ENCODE data around the gene PLXNC1. TPM values are rescaled to one million over a fixed set of nuclear protein-coding genes. Genes with fewer than 3 reads are reported as not detected.
A peak's percentile ranks its signal among the peaks of the same experiment; 100 is the strongest.

PLXNC1 gene
- total and polyA plus RNA-seq, 4 experiments from 2014 or later, result 2.9 to 27.6 (median 17.3) TPM

DNA sequence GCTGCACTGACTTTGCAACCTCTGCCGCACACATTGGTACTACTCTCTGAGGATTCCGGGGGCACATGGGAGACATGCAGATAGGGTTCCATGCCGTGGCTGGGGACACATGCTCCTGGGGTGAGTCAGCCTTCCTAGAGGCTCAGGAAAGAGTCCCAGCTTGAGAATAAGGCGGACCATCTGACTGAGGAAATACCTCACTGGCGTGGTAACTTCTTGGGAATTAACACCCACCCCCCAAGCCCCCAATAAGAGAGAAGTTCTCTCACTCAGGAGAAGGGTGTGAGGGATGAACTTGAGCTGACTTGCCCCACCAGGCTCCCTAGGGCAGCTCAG lies 23.2 kb downstream of the PLXNC1 start:
- peaks cover 31 to 64% (median 51%) of the 10 kb centered on the region in 4 donors for H3K4me1 Mint-ChIP-seq
- H3K9me3 Mint-ChIP-seq, result no peaks in the 10 kb centered on the region
- ChIA-PET CTCF (ENCODE audit: partially characterized antibody) (no interaction called here), POLR2A (ENCODE audit: partially characterized antibody) (no interaction called here)
- H3K27ac ChIP-seq (ENCODE audit: low read depth, low read length), result no peak overlapping the region
- H3K4me1 ChIP-seq (ENCODE audit: insufficient read depth, low read length), result peaks cover 38% of the 10 kb centered on the region
- peaks cover 23 to 30% of the 10 kb centered on the region in 2 donors for H3K36me3 Mint-ChIP-seq
- intact Hi-C loops (cut with micrococcal nuclease), result loop anchor here (5.0 kb wide), 1 partner anchor 36 kb away; no protein-coding TSS in a partner anchor
- no peaks in the 10 kb centered on the region for H3K27me3 ChIP-seq (ENCODE audit: insufficient read depth, low read length)
- peak overlapping the region in 1 of 7 donors; percentile 19 for H3K27ac Mint-ChIP-seq
- H3K4me3 Mint-ChIP-seq, result no peak overlapping the region
- H3K9me3 ChIP-seq (ENCODE audit: control insufficient read depth in 1 of 2, low read length in 2 of 2), result no peaks in the 10 kb centered on the region
- no peak overlapping the region for H3K4me3 ChIP-seq (ENCODE audit: low read length in 2 of 2)
- no peaks in the 10 kb centered on the region for H3K36me3 ChIP-seq (ENCODE audit: insufficient read depth, low read length)
- DNase-seq, result no peak
- no peaks in the 10 kb centered on the region for H3K27me3 Mint-ChIP-seq

DNA sequence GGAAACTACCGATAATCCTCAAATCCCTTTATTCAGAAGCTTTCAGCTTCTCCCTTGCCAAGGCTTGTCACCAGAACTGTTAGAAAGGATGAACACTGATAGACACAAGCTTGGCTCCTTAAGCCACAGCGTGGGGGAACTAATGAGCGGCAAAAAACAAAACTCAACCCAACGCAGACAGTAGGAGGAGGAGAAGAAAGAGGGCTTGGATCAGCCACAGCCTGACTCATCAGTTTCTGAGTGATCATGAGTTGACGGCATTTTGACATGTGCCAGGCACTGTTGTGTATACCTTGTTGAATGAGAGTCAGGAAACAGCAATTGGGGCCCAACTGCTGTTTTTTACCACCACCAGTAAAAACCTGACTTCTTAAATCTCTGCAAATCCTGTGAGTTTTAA lies 23.7 kb downstream of the PLXNC1 start:
- H3K27ac Mint-ChIP-seq, result peak overlapping the region in 2 of 7 donors; percentile 61 to 86
- CTCF ChIA-PET (ENCODE audit: partially characterized antibody), result no interaction called here
- Histone ChIP-seq H3K27me3 (ENCODE audit: insufficient read depth, low read length) (no peaks in the 10 kb centered on the region), H3K4me3 (ENCODE audit: low read length in 2 of 2) (no peak overlapping the region), H3K9me3 (ENCODE audit: control insufficient read depth in 1 of 2, low read length in 2 of 2) (no peaks in the 10 kb centered on the region), H3K36me3 (ENCODE audit: insufficient read depth, low read length) (no peaks in the 10 kb centered on the region), H3K27ac (ENCODE audit: low read depth, low read length) (no peak overlapping the region), H3K4me1 (ENCODE audit: insufficient read depth, low read length) (peaks cover 38% of the 10 kb centered on the region)
- peaks cover 23 to 30% of the 10 kb centered on the region in 2 donors for H3K36me3 Mint-ChIP-seq
- no peaks in the 10 kb centered on the region for H3K27me3 Mint-ChIP-seq
- no peak overlapping the region for H3K4me3 Mint-ChIP-seq
- intact Hi-C loops (cut with micrococcal nuclease), result loop anchor here (5.0 kb wide), 1 partner anchor 35 kb away; no protein-coding TSS in a partner anchor
- no peak for DNase-seq
- peaks cover 31 to 64% (median 51%) of the 10 kb centered on the region in 4 donors for H3K4me1 Mint-ChIP-seq
- no peaks in the 10 kb centered on the region for H3K9me3 Mint-ChIP-seq
- POLR2A ChIA-PET (ENCODE audit: partially characterized antibody), result no interaction called here

DNA sequence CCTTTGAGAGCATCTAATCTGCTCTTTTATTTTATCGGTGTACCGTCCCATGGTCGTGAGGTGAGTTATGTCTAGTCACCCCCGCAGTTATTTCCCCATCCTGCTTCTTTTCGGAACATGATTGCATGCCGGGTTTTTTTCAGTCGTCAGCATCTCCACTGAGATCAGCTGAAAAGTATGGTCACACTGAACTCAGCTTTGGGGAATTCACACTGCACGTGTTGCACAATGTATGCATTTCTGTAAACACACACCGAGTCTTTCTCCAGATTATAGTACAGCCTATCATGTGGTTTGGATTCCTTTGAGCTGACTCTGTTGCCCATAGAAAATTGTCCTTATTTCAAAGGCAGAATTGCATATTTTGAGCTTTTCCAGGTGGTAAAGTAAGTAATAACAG lies 24.6 kb downstream of the PLXNC1 start:
- H3K36me3 Mint-ChIP-seq, result peaks cover 32 to 35% of the 10 kb centered on the region in 2 donors
- no peaks in the 10 kb centered on the region for H3K36me3 ChIP-seq (ENCODE audit: insufficient read depth, low read length)
- peaks cover 31 to 64% (median 51%) of the 10 kb centered on the region in 4 donors for H3K4me1 Mint-ChIP-seq
- ChIA-PET CTCF (ENCODE audit: partially characterized antibody) (interaction anchor here (1.0 to 1.3 kb wide), 2 partner anchors 10 to 12 kb away, joined by 3 to 4 read pairs; no protein-coding TSS in a partner anchor), POLR2A (ENCODE audit: partially characterized antibody) (interaction anchor here (1.1 to 2.6 kb wide), 2 partner anchors 24 to 90 kb away, joined by 6 to 9 read pairs; partner anchors contain the start of gene PLXNC1)
- peaks cover 38% of the 10 kb centered on the region for H3K4me1 ChIP-seq (ENCODE audit: insufficient read depth, low read length)
- no peaks in the 10 kb centered on the region for H3K9me3 ChIP-seq (ENCODE audit: control insufficient read depth in 1 of 2, low read length in 2 of 2)
- H3K27ac Mint-ChIP-seq, result no peak overlapping the region
- H3K9me3 Mint-ChIP-seq, result peaks cover 0 to 8% (median 2%) of the 10 kb centered on the region in 8 donors
- intact Hi-C loops (cut with micrococcal nuclease), result loop anchor here (5.0 kb wide), 1 partner anchor 34 kb away; no protein-coding TSS in a partner anchor
- H3K27me3 Mint-ChIP-seq, result no peaks in the 10 kb centered on the region
- DNase-seq, result no peak
- no peak overlapping the region for H3K4me3 Mint-ChIP-seq
- no peaks in the 10 kb centered on the region for H3K27me3 ChIP-seq (ENCODE audit: insufficient read depth, low read length)
- no peak overlapping the region for H3K27ac ChIP-seq (ENCODE audit: low read depth, low read length)
- H3K4me3 ChIP-seq (ENCODE audit: low read length in 2 of 2), result no peak overlapping the region

DNA sequence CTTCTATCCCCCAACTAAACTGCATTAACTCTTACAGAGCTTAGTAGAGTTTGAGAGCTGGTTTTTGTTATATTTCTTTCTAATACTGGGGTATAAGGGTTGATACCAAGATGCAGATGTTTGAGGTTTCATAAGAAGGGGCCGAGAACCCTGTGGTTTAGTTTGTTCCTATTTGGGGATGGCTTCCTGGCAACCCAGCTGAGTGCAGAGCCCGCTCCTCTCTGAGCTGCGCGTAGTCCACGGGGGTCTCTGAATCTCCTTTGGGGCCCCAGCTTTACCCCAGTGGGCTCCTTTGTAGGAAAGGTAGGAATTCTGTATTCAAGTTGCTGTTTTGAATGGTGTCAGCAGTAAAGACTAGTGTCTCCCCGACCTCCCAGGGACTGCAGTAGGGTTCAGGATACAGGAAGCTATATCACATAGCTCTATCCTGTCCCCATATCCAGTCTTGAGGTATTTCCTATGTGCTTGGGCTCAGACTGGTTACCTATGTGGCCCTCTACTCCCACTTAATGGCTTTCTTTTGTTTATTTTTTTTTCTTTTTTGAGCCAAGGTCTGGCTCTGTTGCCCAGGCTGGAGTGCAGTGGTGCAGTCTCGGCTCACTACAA lies 25.4 kb downstream of the PLXNC1 start:
- Mint-ChIP-seq H3K27ac (peak overlapping the region in 4 of 7 donors; percentile 19 to 43 (median 36)), H3K9me3 (peaks cover 0 to 13% (median 4%) of the 10 kb centered on the region in 8 donors), H3K4me3 (peak overlapping the region in 3 of 8 donors; percentile 7 to 48 (median 26)), H3K36me3 (peaks cover 36 to 40% of the 10 kb centered on the region in 2 donors), H3K27me3 (no peaks in the 10 kb centered on the region), H3K4me1 (peaks cover 30 to 61% (median 46%) of the 10 kb centered on the region in 4 donors)
- POLR2A ChIA-PET (ENCODE audit: partially characterized antibody), result interaction anchor here (1.1 to 2.6 kb wide), 2 partner anchors 25 to 89 kb away, joined by 6 to 9 read pairs; partner anchors contain the start of gene PLXNC1
- intact Hi-C loops (cut with micrococcal nuclease), result loop anchor here (5.0 kb wide), 1 partner anchor 34 kb away; no protein-coding TSS in a partner anchor
- Histone ChIP-seq H3K27ac (ENCODE audit: low read depth, low read length) (no peak overlapping the region), H3K27me3 (ENCODE audit: insufficient read depth, low read length) (no peaks in the 10 kb centered on the region), H3K9me3 (ENCODE audit: control insufficient read depth in 1 of 2, low read length in 2 of 2) (no peaks in the 10 kb centered on the region), H3K36me3 (ENCODE audit: insufficient read depth, low read length) (no peaks in the 10 kb centered on the region), H3K4me1 (ENCODE audit: insufficient read depth, low read length) (peaks cover 38% of the 10 kb centered on the region), H3K4me3 (ENCODE audit: low read length in 2 of 2) (no peak overlapping the region)
- CTCF ChIA-PET (ENCODE audit: partially characterized antibody), result interaction anchor here (0.8 to 1.3 kb wide), 4 partner anchors 10 to 34 kb away, joined by 3 to 4 read pairs (median 4); no protein-coding TSS in a partner anchor
- no peak for DNase-seq

DNA sequence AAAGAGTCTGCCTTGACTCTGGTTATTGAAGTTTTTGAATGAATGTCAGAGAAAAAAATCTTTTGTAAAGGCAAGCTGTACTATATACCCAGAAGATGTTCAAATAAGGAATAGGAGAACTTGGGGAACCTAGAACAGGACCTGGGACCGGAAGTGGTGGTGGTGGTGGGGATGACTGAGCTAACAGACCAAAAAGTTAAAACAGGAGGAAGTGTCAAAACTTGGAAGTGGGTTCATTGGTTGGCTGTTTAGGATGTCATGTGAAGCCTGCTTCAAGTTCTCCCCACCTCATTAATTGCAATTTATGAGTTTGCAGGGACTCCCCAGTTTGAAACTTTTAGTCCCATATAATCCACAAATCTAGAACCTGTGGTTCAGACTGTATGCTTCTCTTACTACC lies 26.2 kb downstream of the PLXNC1 start:
- H3K4me1 Mint-ChIP-seq, result peaks cover 26 to 56% (median 42%) of the 10 kb centered on the region in 4 donors
- no peaks in the 10 kb centered on the region for H3K27me3 Mint-ChIP-seq
- H3K4me1 ChIP-seq (ENCODE audit: insufficient read depth, low read length), result peaks cover 38% of the 10 kb centered on the region
- no peak overlapping the region for H3K27ac ChIP-seq (ENCODE audit: low read depth, low read length)
- intact Hi-C loops (cut with micrococcal nuclease), result loop anchor here (5.0 kb wide), 1 partner anchor 33 kb away; no protein-coding TSS in a partner anchor
- H3K4me3 Mint-ChIP-seq, result peak overlapping the region in 6 of 8 donors; percentile 3 to 67 (median 46)
- H3K27ac Mint-ChIP-seq, result peak overlapping the region in 6 of 7 donors; percentile 1 to 91 (median 46)
- no peak overlapping the region for H3K4me3 ChIP-seq (ENCODE audit: low read length in 2 of 2)
- POLR2A ChIA-PET (ENCODE audit: partially characterized antibody), result interaction anchor here (1.1 to 2.6 kb wide), 2 partner anchors 26 to 34 kb away, joined by 5 to 9 read pairs; partner anchors contain the start of gene PLXNC1
- no peaks in the 10 kb centered on the region for H3K36me3 ChIP-seq (ENCODE audit: insufficient read depth, low read length)
- DNase-seq, result peak in 4 of 5 donors; percentile 8 to 26 (median 18)
- peaks cover 0 to 13% (median 4%) of the 10 kb centered on the region in 8 donors for H3K9me3 Mint-ChIP-seq
- peaks cover 33 to 36% of the 10 kb centered on the region in 2 donors for H3K36me3 Mint-ChIP-seq
- CTCF ChIA-PET (ENCODE audit: partially characterized antibody), result interaction anchor here (0.9 kb wide), 1 partner anchor 25 kb away, joined by 4 read pairs; no protein-coding TSS in a partner anchor
- H3K9me3 ChIP-seq (ENCODE audit: control insufficient read depth in 1 of 2, low read length in 2 of 2), result no peaks in the 10 kb centered on the region
- H3K27me3 ChIP-seq (ENCODE audit: insufficient read depth, low read length), result no peaks in the 10 kb centered on the region

DNA sequence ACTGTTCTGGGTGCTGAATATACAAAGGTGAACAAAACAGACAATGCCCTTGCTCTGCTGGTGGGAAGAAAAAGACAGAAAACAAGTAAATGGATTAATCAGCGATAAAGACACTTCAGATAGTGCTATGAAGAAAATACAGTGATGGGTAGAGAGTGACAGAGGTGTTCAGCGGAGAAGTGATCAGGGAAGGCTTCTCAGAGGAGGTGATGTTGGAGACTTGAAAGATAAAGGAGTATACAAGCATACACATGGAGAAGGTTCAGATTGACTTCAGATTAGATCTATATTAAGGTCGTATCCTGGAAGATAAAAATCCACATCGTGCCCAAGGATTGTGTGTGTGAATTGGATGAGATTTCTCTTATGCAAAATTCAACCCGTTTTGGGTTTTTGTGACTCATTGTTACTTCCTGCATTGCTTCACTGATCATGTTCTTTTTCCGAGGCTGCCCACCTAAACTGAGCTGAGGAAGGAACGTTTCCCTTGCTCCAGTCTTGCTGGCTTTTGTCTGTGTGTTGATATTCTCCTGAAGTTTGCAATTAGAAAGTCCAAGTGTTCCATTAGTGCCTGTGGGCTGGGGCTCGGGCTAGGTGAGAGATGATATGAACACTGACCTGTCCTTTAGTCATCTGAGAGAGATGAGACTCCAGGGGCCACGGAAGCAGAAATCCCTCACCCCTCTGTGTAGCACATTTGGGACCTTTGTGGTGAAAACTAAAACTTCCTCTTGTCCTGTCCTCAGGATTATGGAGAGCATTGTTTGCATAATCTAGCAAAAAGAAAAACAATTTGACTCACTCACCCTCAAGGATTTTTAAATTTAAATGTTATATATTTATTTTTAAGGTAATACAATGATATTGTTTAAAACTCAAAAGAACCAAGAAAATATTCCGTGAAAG lies 27.6 kb downstream of the PLXNC1 start:
- H3K36me3 Mint-ChIP-seq, result peaks cover 32 to 35% of the 10 kb centered on the region in 2 donors
- Histone ChIP-seq H3K27me3 (ENCODE audit: insufficient read depth, low read length) (no peaks in the 10 kb centered on the region), H3K27ac (ENCODE audit: low read depth, low read length) (no peak overlapping the region), H3K4me1 (ENCODE audit: insufficient read depth, low read length) (peaks cover 38% of the 10 kb centered on the region), H3K4me3 (ENCODE audit: low read length in 2 of 2) (no peak overlapping the region), H3K36me3 (ENCODE audit: insufficient read depth, low read length) (no peaks in the 10 kb centered on the region), H3K9me3 (ENCODE audit: control insufficient read depth in 1 of 2, low read length in 2 of 2) (no peaks in the 10 kb centered on the region)
- H3K4me1 Mint-ChIP-seq, result peaks cover 27 to 57% (median 42%) of the 10 kb centered on the region in 4 donors
- CTCF ChIA-PET (ENCODE audit: partially characterized antibody), result no interaction called here
- POLR2A ChIA-PET (ENCODE audit: partially characterized antibody), result no interaction called here
- peak overlapping the region in 4 of 8 donors; percentile 30 to 67 (median 46) for H3K4me3 Mint-ChIP-seq
- peak overlapping the region in 4 of 7 donors; percentile 18 to 34 (median 32) for H3K27ac Mint-ChIP-seq
- no peaks in the 10 kb centered on the region for H3K27me3 Mint-ChIP-seq
- intact Hi-C loops (cut with micrococcal nuclease), result no loop called here
- DNase-seq, result no peak
- H3K9me3 Mint-ChIP-seq, result peaks cover 0 to 13% (median 4%) of the 10 kb centered on the region in 8 donors
